ENCODE data around the gene TBC1D32. TPM values are rescaled to one million over a fixed set of nuclear protein-coding genes. Genes with fewer than 3 reads are reported as not detected.
"Not testable (repeated sequence)": the region's sequence is repeated elsewhere in the genome, so short reads cannot be mapped to it uniquely, and the experiment has no call there.

Gene TBC1D32
- total and polyA plus RNA-seq, 2 donors (not counting 3 experiments of a cell fraction or from before 2014, with no cell fraction given), result 2.5 to 4.0 TPM

GRCh38 chr6:121076119-121076518, 258.2 kb downstream of the TBC1D32 start:
- Histone ChIP-seq H3K9ac (replicated peaks; ENCODE audit: extremely low read depth, insufficient read depth, low read length) (no peak overlapping the region), H3K4me3 (replicated peaks in 1 of 3; ENCODE audit: insufficient read depth in 1 of 3, low read depth in 1 of 3, low read length in 3 of 3) (no peak overlapping the region), H3K4me2 (ENCODE audit: insufficient read depth, low read length) (no peak overlapping the region), H3K27me3 (ENCODE audit: control insufficient read depth in 2 of 2, insufficient read depth in 2 of 2, low read length in 2 of 2) (no peaks in the 10 kb centered on the region), H3K9me3 (replicated peaks; ENCODE audit: control insufficient read depth, insufficient read depth, low read length) (no peaks in the 10 kb centered on the region), H3K36me3 (ENCODE audit: control insufficient read depth in 2 of 2, extremely low read depth in 1 of 2, insufficient read depth in 2 of 2, low read length in 2 of 2) (no peaks in the 10 kb centered on the region), H3K4me1 (ENCODE audit: control insufficient read depth, extremely low read depth, insufficient read depth, low read length) (no peaks in the 10 kb centered on the region), H2AFZ (ENCODE audit: low read depth, low read length) (no peak overlapping the region), H3K27ac (ENCODE audit: insufficient read depth, low read depth, low read length) (no peak overlapping the region), H4K20me1 (replicated peaks; ENCODE audit: control insufficient read depth, extremely low read depth, insufficient read depth, low read length) (no peaks in the 10 kb centered on the region), H3K79me2 (ENCODE audit: control insufficient read depth, insufficient read depth, low read length) (no peaks in the 10 kb centered on the region), H3K9me1 (replicated peaks; ENCODE audit: control insufficient read depth, extremely low read depth, insufficient read depth, low read length) (no peaks in the 10 kb centered on the region)
- POLR2A ChIA-PET, result no interaction called here
- intact Hi-C loops (cut with micrococcal nuclease) (no loop called here), dilution Hi-C loops (cut with MboI; ENCODE audit: extremely low pct_ligation_motif_present, low sequenced_read_pairs) (no loop called here)
- BruUV-seq (replicated peaks), result no TSS peak
- FAIRE-seq (no peak), DNase-seq (ENCODE audit: low read depth, low spot score) (no peak)
- no peak for TF ChIP-seq FOS (IDR thresholded peaks at IDR 0.05; ENCODE audit: borderline replicate concordance, insufficient read depth, low read length)
- no peak for TF ChIP-seq GATA2 (IDR thresholded peaks at IDR 0.05; ENCODE audit: insufficient read depth, insufficient read length, low read depth, low read length)
- no peak for TF ChIP-seq JUN (IDR thresholded peaks at IDR 0.05; ENCODE audit: borderline replicate concordance, insufficient read depth, insufficient read length, low read depth)
- no peak for TF ChIP-seq MYC (IDR thresholded peaks at IDR 0.05; ENCODE audit: low read depth, low read length)
- CTCF ChIA-PET, result interaction anchor here (0.6 to 1.2 kb wide), 3 partner anchors 8 to 1323 kb away, joined by 3 to 4 read pairs (median 4); partner anchors contain the start of gene HSF2

DNA sequence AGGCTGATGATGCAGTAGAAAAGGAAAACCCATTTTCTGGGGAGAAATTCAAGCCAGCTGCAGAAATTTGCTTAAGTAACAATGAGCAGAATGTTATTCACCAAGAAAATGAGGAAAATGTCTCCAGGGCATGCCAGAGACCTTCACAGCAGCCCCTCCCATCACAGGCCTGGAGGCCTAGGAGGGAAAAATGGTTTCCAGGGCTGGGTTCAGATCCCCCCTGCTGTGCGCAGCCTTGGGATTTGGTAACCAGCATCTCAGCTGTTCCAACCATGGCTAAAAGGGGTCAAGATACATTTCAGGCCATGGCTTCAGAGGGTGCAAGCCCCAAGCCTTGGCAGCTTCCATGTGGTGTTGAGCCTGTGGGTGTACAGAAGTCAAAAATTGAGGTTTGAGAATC, 265.5 kb downstream of the TBC1D32 start:
- DNase-seq (ENCODE audit: low read depth, low spot score); FAIRE-seq; H3K36me3 ChIP-seq (ENCODE audit: control insufficient read depth in 2 of 2, extremely low read depth in 1 of 2, insufficient read depth in 2 of 2, low read length in 2 of 2); H3K4me2 ChIP-seq (ENCODE audit: insufficient read depth, low read length); H3K4me3 ChIP-seq (replicated peaks in 1 of 3; ENCODE audit: insufficient read depth in 1 of 3, low read depth in 1 of 3, low read length in 3 of 3); H3K9ac ChIP-seq (replicated peaks; ENCODE audit: extremely low read depth, insufficient read depth, low read length); H3K27ac ChIP-seq (ENCODE audit: insufficient read depth, low read depth, low read length); H3K27me3 ChIP-seq (ENCODE audit: control insufficient read depth in 2 of 2, insufficient read depth in 2 of 2, low read length in 2 of 2); H3K9me3 ChIP-seq (replicated peaks; ENCODE audit: control insufficient read depth, insufficient read depth, low read length); CTCF ChIA-PET; H2AFZ ChIP-seq (ENCODE audit: low read depth, low read length); H3K9me1 ChIP-seq (replicated peaks; ENCODE audit: control insufficient read depth, extremely low read depth, insufficient read depth, low read length); H3K79me2 ChIP-seq (ENCODE audit: control insufficient read depth, insufficient read depth, low read length); intact Hi-C loops (cut with micrococcal nuclease); BruUV-seq (replicated peaks); H3K4me1 ChIP-seq (ENCODE audit: control insufficient read depth, extremely low read depth, insufficient read depth, low read length); H4K20me1 ChIP-seq (replicated peaks; ENCODE audit: control insufficient read depth, extremely low read depth, insufficient read depth, low read length); POLR2A ChIA-PET; dilution Hi-C loops (cut with MboI; ENCODE audit: extremely low pct_ligation_motif_present, low sequenced_read_pairs): not testable (repeated sequence)

Measured in endothelial cell of umbilical vein (primary cell).